ENCODE results near the gene KIF22.
A peak's percentile ranks its signal among the peaks of the same experiment; 100 is the strongest.
"Not testable (repeated sequence)": the region's sequence is repeated elsewhere in the genome, so short reads cannot be mapped to it uniquely, and the experiment has no call there.

Gene KIF22

DNA sequence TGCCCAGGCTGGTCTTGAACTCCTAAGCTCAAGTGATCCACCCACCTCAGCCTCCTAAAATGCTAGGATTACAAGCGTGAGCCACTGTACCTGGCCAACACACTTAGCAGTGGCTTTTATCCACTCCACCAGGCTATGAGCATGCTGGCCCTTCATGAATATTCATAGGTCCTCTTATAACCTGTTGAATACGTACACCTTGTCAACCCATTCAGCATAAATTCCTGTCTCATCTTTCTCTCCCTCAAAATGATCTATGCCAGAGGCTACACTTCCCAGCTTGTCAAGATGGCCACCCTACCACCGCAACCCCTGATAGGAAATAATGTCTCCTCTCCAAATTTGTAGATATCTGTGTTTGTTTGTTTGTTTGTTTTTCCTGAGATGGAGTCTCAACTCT lies 23.5 kb upstream of the KIF22 start:
- DNase-seq, result no peak

DNA sequence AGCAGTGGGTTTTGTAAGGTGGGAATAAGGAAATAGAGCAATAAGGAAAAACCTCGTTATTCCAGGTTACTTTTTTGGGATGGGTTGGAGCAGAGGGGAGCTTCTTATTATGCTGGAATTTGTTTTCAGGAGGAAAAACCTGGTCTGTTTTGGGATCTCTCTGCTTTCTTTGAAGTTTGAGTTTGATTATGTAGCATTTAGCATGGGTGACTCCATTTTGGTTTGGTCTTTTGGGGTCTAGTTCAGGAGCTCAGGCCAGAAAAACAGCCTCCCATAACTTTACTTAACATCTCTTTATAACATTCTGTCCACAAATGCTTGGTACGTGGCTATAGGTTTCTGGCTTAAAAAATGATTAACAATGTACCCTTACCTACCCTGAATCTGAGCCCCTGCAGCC lies 21.0 kb upstream of the KIF22 start:
- no peak for DNase-seq

DNA sequence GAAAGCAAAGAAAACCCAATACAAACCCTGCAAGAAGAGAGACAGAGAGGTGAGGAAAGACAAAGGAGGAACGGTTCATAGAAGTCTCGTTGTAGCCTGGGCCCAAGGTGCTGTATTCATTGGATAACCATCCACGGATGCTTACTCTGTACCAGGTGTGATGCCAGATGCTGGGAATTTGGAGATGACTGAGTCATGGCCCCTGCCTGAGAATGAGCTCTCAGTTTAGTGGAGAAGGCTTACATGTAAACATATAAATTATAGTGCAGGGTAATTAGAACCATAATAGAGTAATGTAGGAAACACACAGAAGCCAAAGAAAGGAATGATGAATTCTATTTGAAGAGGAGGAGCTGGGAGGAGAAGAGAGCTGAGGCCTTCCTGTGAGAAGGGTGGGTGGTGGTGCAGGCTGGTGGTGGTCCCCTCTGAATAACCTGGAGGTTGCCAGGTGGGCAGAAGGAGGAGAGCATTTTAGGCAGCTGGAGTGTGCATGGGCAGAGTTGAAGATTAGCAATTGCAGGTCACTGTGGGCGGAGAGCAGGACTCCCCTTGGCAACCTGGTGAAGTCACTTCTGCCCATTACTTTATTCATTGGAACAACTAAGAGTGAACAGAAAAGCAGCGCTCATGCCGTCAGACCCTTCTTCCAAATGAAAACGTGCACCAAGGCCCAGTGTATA lies 20.2 kb upstream of the KIF22 start:
- no peak for DNase-seq

DNA sequence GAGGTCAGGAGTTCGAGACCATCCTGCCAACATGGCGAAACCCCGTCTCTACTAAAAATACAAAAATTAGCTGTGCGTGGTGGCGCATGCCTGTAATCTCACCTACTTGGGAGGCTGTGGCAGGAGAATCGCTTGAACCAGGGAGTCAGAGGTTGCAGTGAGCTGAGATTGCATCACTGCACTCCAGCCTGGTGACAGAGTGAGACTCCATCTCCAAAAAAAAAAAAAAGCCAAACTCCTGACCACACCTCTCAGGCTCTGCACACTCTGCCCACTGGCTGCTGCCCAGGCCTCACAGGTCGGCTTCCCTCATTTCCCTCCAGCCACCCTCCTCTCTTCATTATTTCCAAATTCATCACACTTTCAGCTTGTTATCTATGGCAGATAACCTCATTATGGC lies 18.2 kb upstream of the KIF22 start:
- not testable (repeated sequence) for DNase-seq

DNA sequence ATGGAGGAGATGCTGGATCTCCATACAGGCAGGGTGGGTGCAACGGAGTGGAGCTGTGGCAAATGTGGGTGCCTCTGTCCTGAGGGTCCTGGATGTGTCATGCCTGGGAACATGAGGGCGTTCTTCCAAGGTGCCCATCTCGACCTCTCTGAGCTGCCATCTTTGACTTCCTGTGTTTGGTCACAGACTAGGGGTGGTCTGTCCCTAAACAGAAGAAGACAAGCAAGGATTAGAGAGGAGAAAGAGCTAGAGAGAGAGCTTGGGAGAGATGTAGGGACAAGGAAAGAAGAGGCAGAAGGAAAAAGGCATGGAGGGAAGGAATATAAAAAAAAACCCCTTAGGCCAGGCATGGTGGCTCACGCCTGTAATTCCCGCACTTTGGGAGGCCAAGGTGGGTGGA lies 15.8 kb upstream of the KIF22 start:
- no peak for DNase-seq

DNA sequence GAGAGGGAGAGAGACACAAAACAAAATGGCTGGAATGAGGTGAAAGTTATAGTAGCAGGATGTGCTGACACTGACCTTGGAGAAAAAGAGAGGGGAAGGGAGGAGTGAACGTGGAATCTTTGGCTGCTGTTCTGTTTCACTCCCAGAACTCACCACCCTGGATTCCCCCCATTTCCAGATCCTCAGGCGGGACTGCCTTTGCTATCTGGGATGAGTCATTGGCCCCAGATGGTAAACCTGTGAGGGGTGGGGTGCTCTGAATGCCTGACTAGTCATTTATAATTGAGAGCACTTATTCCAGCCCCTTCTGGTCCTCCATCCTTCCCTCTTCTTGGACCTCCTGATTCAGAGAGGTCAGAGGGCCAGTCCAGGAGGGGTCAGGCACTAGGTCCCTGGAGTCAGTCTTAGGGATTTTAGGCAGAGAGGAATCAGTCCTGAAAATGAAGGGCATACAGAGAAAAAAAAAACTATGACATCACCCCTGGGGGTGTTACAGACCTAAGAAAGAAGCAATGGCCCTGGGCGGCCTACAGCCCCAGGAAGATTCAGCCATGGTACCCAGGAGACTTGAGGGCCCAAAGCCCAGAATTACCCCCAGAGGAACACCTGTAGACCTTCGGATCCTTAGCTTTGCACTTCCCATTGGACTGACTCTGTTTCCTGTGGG lies 14.7 kb upstream of the KIF22 start:
- no peak for DNase-seq

DNA sequence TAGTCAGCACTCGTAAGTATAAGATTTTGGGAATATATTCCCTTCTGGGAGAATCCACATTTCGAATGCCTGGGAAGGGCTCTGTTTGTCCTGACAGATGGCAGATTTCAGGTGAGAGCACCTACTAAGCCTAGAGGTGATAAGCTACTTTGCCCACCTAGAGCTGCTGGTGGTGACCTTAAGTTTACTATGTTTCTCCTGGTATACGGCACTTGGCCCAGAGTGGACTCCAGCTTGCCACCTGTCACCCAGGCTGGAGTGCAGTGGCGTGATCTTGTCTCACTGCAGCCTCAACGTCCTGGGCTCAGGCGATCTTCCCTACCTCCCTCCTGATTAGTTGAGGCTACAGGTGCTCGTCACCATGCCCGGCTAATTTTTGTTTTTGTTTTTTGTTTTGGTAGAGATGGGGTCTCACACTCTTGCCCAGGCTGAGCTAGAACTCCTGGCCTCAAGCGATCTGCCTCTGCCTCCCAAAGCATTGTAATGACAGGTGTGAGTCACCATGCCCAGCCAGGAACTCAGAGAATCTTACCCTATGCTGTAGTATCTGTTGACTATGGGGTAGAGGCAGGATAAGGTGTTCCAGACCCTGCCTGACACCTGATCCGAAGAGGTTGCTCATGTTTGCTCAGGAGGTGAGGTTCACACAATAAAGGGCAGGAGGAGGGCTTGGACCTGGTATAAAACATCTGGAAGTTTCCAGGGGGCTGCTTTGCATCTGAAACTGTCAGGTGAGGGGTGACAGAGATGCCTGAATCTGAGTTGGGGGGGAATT lies 12.8 kb upstream of the KIF22 start, which contains the start of gene ZG16:
ZG16 (plus strand) TSS at position 681 of the 775 bp plus-strand sequence. CDS start 1,011 bp downstream, outside the sequence.
- DNase-seq, result no peak

DNA sequence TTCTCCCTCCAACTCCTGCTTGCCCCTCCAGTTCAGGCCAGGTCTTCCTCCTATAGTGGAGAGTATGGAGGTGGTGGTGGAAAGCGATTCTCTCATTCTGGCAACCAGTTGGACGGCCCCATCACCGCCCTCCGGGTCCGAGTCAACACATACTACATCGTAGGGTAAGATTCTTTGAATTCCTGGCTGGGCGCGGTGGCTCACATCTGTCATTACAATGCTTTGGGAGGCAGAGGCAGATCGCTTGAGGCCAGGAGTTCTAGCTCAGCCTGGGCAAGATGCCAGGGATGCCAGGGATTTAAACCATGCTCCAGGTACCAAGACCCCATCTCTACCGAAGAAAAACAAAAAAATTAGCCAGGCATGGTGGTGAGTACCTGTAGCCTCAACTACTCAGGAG lies 11.1 kb upstream of the KIF22 start:
- no peak for DNase-seq

DNA sequence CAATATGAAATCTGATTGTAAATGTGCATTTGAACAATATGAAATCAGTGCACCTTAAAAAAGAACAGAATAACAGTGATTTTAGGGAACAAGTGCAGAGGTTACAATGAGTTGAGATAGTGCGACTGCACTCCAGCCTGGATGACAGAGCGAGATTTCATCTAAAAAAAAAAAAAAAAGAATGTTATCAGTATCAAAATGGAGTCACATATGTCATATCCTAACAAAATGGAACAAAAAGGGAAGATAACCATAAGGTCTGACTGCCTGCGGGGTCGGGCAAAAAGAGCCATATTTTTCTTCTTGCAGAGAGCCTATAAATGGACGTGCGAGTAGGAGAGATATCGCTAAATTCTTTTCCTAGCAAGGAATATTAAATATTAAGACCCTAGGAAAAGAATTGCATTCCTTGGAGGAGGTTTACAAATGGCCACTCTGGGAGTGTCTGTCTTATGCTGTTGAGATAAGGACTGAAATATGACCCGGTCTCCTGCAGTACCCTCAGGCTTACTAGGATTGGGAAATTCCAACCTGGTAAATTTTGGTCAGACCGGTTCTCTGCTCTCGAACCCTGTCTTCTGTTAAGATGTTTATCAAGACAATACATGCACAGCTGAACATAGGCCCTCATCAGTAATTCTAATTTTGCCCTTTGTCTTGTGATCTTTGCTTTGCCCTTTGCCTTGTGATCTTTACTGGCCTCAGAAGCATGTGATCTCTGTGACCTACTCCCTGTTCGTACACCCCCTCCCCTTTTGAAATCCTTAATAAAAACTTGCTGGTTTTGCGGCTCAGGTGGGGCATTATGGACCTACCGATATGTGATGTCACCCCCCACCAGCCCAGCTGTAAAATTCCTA lies 7.2 kb upstream of the KIF22 start:
- DNase-seq, result not testable (repeated sequence)

DNA sequence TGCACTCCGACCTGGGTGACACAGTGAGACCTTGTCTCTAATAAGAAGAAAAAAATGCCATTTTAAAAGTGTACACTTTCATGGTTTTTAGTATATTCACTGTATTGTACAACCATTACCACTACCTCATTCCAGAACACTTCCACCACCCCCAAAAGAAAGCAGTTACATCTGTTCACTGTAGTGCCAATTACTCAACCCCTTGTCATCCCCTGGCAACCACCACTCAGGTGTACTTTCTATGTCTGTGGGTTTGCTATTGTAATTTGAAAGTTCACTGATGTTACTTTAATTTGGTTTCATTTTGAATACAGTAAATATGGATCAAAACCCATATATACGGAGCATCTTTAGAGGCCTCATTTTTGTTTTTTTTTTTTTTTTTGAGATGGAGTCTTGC lies 6.4 kb upstream of the KIF22 start:
- no peak for DNase-seq

DNA sequence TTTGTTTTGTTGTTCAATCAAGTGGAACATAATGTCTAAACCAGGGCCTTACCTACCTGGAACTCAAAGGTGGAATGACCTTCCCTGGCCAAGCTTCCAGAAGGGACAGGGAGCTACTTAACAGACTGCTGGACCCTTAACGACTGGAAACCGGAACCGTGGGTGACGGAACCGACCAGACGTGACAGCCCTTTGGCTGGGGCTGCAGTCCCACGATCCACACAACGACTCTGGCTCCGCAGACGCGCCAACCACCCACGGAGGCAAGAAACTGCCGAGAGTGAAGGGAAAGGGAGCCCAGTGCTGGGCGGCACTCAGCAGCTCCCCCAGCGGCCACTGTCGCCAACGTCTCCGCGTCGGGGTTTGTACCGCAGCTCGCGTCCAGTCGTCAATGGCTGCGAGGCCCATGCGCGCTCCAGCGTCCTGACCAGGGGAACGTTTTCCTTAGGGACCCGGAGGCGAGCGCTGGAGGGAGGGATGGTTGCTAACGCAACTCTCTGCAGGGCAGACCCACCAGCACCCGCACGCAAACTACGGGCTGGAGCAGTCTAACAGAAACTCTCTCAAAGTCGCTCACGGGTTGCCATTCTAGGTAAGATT lies 5.5 kb upstream of the KIF22 start:
- DNase-seq, result peak; percentile 80

DNA sequence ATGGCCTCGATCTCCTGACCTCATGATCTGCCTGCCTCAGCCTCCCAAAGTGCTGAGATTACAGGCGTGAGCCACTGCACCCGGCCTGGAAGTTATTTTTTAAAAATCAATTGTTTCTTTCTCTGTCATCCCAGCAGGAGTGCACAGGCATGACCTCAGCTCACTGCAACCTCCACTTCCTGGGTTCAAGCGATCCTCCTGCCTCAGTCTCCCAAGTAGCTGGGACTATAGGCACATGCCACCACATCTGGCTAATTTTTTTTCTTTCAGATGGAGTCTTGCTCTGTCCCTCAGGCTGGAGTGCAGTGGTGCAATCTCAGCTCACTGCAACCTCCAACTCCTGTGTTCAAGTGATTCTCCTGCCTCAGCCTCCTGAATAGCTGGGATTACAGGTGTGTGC lies 3.4 kb upstream of the KIF22 start:
- not testable (repeated sequence) for DNase-seq

DNA sequence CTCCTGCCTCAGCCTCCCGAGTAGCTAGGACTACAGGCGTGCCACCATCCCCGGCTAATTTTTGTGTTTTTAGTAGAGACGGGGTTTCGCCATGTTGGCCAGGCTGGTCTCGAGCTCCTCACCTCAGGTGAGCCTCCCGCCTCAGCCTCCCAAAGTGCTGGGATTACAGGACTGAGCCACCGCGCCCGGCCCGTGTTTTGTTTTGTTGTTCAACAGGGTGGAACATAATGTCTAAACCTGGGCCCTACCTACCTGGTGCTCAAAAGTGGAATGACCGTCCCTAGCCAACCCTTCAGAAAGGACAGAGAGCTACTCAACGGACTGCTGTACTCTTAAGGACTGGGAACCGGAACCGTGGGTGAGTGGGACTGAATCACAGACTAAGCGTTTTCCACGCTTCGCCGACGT lies 772 bp upstream of the KIF22 start:
- DNase-seq, result peak; percentile 30

DNA sequence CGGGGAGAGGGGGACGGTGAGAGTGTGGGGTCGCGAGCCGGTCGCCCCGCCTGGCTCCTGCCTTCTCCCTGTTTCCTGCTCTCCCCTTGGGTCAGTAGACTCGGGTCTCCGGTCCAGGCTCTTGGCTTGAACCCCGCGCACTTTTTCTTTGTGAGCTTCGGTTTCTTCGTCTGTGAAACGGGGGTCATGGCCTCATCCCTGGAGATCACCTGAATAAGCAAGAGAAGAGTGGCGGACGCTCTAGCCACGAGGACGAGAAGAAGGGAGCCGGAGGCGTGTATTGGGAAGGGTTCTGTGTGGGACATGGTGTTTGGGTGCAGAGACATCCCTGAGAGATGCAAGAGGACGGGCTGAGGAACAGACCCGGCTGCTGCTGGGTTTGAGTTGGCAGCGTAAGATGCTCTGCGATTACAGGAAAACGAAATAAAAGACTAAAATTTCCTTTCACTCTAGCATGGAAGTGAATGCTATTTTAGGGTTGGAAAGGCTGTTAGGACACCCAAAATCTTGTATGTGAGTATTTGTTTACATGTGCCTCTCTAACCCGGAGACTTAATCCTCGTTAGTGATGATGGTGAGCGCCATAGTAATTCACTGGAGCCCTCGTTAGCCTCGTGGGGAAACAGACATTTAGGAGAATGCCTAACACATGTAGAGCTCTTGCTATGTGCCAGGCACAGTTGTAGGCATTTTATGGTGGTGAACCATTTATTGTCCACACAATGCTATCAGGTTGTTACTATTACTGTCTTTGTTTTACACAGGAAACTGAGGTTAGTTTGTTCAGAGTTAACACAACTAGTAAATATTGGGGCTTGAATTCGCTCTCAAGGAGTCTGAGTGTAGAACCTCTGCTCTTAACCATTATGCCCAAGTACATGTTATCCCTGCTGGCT lies 646 bp downstream of the KIF22 start:
- no peak for DNase-seq

DNA sequence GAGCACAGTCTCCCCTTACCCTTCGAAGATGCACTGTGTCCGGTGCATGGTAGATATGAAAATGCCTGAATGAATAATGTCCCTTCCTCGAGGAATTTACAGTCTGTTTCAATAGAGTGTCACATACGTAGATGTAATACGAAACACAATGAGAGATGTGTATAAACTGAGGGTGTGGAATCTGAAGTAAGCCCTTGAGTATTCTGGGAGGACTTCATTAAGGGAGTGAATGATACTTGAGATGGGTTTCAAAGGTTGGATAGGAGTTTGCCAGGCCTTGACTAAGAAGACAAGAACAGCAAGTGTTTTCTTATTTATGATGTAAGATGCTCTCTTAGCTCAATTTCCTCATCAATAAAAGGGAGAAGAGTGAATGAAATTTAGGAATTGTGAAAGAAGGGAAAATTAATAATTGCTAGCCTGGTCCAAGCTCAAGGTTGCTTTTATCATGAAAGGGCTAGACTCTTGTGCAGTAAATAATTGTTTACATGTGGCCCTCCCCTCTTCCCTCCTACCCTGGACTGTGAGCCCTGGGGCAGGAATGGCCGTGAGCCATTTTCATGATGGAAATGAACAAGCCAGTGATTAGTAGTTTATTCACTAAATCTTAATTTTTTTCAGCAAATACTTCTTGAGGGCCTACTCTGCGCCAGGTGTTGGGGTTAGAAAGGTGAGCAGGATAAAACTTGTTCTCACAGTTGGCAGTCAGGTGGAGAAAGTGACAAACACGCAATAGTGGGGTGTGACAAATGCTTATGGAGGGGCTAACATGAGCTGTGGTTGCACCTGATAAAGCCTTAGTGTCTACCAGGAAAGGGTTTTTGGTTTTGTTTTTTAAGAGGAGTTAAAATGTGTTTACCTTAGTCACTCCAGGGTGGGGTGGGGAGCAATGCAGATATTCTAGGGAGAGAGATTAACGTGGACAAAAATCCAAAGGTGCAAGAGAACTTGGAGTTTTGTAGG lies 1.6 kb downstream of the KIF22 start:
- DNase-seq, result no peak

DNA sequence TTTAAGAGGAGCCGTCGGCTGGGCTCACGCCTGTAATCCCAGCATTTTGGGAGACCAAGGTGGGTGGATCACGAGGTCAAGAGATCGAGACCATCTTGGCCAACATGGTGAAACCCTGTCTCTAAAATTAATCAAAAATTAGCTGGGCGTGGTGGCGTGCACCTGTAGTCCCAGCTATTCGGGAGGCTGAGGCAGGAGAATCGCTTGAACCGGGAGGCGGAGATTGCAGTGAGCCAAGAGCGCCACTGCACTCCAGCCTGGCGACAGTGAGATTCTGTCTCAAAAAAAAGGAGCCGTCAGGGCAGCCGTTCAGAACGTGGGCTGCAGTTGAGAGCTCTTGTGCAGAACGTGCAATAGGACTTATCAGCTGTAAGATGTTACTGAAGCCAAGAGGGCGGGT lies 2.6 kb downstream of the KIF22 start:
- not testable (repeated sequence) for DNase-seq

DNA sequence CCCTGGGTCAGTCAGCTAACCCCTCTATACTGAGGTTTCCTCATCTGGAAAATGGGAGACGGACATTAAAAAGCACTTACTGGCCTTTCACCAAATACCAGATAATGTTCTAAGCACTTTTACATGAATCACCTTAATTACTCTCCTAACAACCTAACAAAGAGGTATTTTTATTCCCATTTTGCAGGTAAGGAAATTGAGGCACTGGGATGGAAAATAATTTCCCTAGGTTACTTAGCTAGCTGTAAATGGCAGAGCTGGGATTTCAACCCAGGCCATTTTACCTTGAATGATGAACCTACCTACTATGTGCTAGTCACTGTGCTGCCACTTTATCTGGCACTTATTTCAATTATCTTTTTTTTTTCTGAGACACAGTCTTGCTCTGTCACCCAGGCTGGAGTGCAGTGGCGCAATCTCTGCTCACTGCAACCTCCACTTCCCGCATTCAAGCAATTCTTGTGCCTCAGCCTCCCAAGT lies 3.7 kb downstream of the KIF22 start:
- DNase-seq, result no peak

DNA sequence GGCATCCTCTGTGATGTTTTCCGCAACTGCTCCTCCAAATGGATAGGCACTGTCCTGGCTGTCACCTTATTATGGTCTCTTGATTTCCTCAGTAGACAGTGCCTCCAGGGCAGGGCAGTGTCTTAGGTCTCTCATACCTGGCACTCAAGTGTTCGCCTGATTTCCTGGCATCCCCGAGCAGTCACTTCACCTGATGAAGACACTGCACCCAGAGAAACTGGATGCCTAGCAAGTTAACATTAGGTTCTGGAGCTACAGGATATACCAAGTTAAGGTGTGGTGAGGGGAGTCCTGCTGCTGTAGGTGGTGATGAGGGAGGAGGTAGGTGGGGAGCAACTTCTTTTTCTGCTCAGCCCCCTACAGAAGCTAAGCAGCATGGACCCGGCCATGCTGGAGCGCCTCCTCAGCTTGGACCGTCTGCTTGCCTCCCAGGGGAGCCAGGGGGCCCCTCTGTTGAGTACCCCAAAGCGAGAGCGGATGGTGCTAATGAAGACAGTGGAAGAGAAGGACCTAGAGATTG lies 11.9 kb downstream of the KIF22 start:
- DNase-seq, result no peak

DNA sequence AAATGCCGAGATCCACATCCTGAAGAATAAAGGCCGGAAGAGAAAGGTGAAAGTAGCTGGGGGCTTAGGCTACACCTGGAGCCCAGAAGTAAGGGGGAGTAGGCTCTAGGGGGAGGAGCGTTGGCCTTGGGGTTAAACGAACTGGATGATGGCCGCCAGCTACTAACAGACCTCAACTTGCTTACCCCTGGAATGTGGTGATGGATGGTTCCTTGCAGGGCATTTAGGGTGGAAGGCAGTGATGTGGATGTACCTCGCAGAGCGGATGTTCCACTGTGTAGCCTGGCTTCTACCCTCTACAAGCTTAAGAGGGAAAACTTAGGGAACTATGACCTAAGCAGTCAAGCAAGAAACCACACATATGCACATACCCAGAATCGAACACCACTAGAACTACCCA lies 13.5 kb downstream of the KIF22 start:
- no peak for DNase-seq

Data from RPMI8226 (cell line).